ENCODE measurements around the gene ASTL. TPM values are rescaled to one million over a fixed set of nuclear protein-coding genes. Genes with fewer than 3 reads are reported as not detected.

Gene ASTL
- total RNA-seq, 1 donor from 2014 or later = not detected

GRCh38 chr2:96091711-96092572 lies 46.4 kb downstream of the ASTL start:
- Histone ChIP-seq H3K9ac (no peak overlapping the region), H3K4me1 (peaks cover 17% of the 10 kb centered on the region), H3K4me3 (no peak overlapping the region), H3K4me2 (no peak overlapping the region), H3K9me3 (ENCODE audit: low read depth) (no peaks in the 10 kb centered on the region), H3K27ac (no peak overlapping the region), H2AFZ (replicated peaks) (peak overlapping the region; percentile 42), H3K79me2 (ENCODE audit: low read depth) (no peaks in the 10 kb centered on the region), H3K27me3 (no peaks in the 10 kb centered on the region), H3K36me3 (no peaks in the 10 kb centered on the region), H3F3A (ENCODE audit: low read depth) (peaks cover 7% of the 10 kb centered on the region), H4K20me1 (ENCODE audit: low read depth) (no peaks in the 10 kb centered on the region)
- no peak for DNase-seq (ENCODE audit: low spot score)
- peaks cover 9% of the 10 kb centered on the region for H3K4me1 Mint-ChIP-seq
- H3K9me3 Mint-ChIP-seq = no peaks in the 10 kb centered on the region
- no peaks in the 10 kb centered on the region for H3K36me3 Mint-ChIP-seq
- H3K4me3 Mint-ChIP-seq = no peak overlapping the region
- TF ChIP-seq EZH2phosphoT487 (IDR thresholded peaks at IDR 0.05) (no peak), CTCF (IDR thresholded peaks at IDR 0.05) (no peak), EZH2 (IDR thresholded peaks at IDR 0.05) (no peak)
- H3K27me3 Mint-ChIP-seq (ENCODE audit: insufficient read depth, low read depth) = peaks cover 5% of the 10 kb centered on the region
- no peak overlapping the region for H3K27ac Mint-ChIP-seq

GRCh38 chr2:96091141-96091710 lies 47.1 kb downstream of the ASTL start:
- no peaks in the 10 kb centered on the region for H3K9me3 ChIP-seq (ENCODE audit: low read depth)
- H3K36me3 ChIP-seq = no peaks in the 10 kb centered on the region
- H3K79me2 ChIP-seq (ENCODE audit: low read depth) = no peaks in the 10 kb centered on the region
- Mint-ChIP-seq H3K27me3 (ENCODE audit: insufficient read depth, low read depth) (peaks cover 5% of the 10 kb centered on the region), H3K4me1 (peaks cover 9% of the 10 kb centered on the region), H3K4me3 (no peak overlapping the region), H3K36me3 (no peaks in the 10 kb centered on the region), H3K9me3 (no peaks in the 10 kb centered on the region), H3K27ac (peak overlapping the region; percentile 5)
- H3K4me3 ChIP-seq = no peak overlapping the region
- no peak overlapping the region for H3K27ac ChIP-seq
- no peaks in the 10 kb centered on the region for H3K27me3 ChIP-seq
- H3K4me1 ChIP-seq = peaks cover 17% of the 10 kb centered on the region
- no peak for DNase-seq (ENCODE audit: low spot score)
- H3K4me2 ChIP-seq = no peak overlapping the region
- peak overlapping the region; percentile 42 for H2AFZ ChIP-seq (replicated peaks)
- no peak overlapping the region for H3K9ac ChIP-seq
- no peaks in the 10 kb centered on the region for H4K20me1 ChIP-seq (ENCODE audit: low read depth)
- peaks cover 7% of the 10 kb centered on the region for H3F3A ChIP-seq (ENCODE audit: low read depth)
- TF ChIP-seq EZH2 (IDR thresholded peaks at IDR 0.05) (no peak), CTCF (IDR thresholded peaks at IDR 0.05) (no peak)

- Histone ChIP-seq H3F3A (ENCODE audit: low read depth) (peaks cover 7% of the 10 kb centered on the region), H3K4me1 (peaks cover 17% of the 10 kb centered on the region), H3K4me3 (no peak overlapping the region), H3K4me2 (no peak overlapping the region), H2AFZ (replicated peaks) (peak overlapping the region; percentile 85), H3K9me3 (ENCODE audit: low read depth) (no peaks in the 10 kb centered on the region), H3K9ac (no peak overlapping the region), H3K27ac (no peak overlapping the region), H3K79me2 (ENCODE audit: low read depth) (no peaks in the 10 kb centered on the region), H4K20me1 (ENCODE audit: low read depth) (no peaks in the 10 kb centered on the region), H3K36me3 (no peaks in the 10 kb centered on the region), H3K27me3 (no peaks in the 10 kb centered on the region)
- Mint-ChIP-seq H3K4me1 (peaks cover 9% of the 10 kb centered on the region), H3K27me3 (ENCODE audit: insufficient read depth, low read depth) (peaks cover 7% of the 10 kb centered on the region), H3K4me3 (no peak overlapping the region), H3K9me3 (no peaks in the 10 kb centered on the region), H3K36me3 (no peaks in the 10 kb centered on the region), H3K27ac (peak overlapping the region; percentile 5)
- DNase-seq (ENCODE audit: low spot score) = no peak
- TF ChIP-seq EZH2phosphoT487 (IDR thresholded peaks at IDR 0.05) (no peak), CTCF (IDR thresholded peaks at IDR 0.05) (no peak), EZH2 (IDR thresholded peaks at IDR 0.05) (no peak)
Observed at GRCh38 chr2:96090196-96090926, 47.9 kb downstream of the ASTL start.

Measured in neural progenitor cell (in vitro differentiated cells).